TTC549 (cell line): Measurements from ENCODE around the gene WNT7B.

Source experiments
- FAIRE-seq: peaks from 2 replicates; lab custom pipeline; 2012; peaks lifted over from hg19 to GRCh38; lab: Jason Lieb, UNC

WNT7B gene

GRCh38 chr22:45887202-45888131 is 89.5 kb downstream of the WNT7B start:
- no peak for FAIRE-seq

GRCh38 chr22:45886540-45886939 is 90.4 kb downstream of the WNT7B start:
- no peak for FAIRE-seq

- FAIRE-seq = no peak
Observed at GRCh38 chr22:45885941-45886395, 91.0 kb downstream of the WNT7B start.

- no peak for FAIRE-seq
Observed at GRCh38 chr22:45885171-45885840, 91.7 kb downstream of the WNT7B start.

GRCh38 chr22:45884201-45885062 is 92.5 kb downstream of the WNT7B start:
- no peak for FAIRE-seq

- FAIRE-seq = no peak
Observed at GRCh38 chr22:45883811-45884170, 93.2 kb downstream of the WNT7B start.

- no peak for FAIRE-seq
Observed at GRCh38 chr22:45882881-45883810, 93.8 kb downstream of the WNT7B start.

GRCh38 chr22:45881524-45881875 is 95.5 kb downstream of the WNT7B start:
- FAIRE-seq = no peak

- no peak for FAIRE-seq
Observed at GRCh38 chr22:45880716-45881523, 96.0 kb downstream of the WNT7B start.

GRCh38 chr22:45880091-45880715 is 96.8 kb downstream of the WNT7B start:
- no peak for FAIRE-seq

- FAIRE-seq = no peak
Observed at GRCh38 chr22:45879552-45879949, 97.4 kb downstream of the WNT7B start.

- no peak for FAIRE-seq
Observed at GRCh38 chr22:45878901-45879551, 97.9 kb downstream of the WNT7B start.

- FAIRE-seq = no peak
Observed at GRCh38 chr22:45878051-45878781, 98.7 kb downstream of the WNT7B start.

GRCh38 chr22:45877651-45878050 is 99.3 kb downstream of the WNT7B start:
- no peak for FAIRE-seq

- FAIRE-seq = no peak
Observed at GRCh38 chr22:45877036-45877380, 100.0 kb downstream of the WNT7B start.

GRCh38 chr22:45876136-45877035 is 100.6 kb downstream of the WNT7B start:
- no peak for FAIRE-seq

GRCh38 chr22:45872659-45873263 is 104.2 kb downstream of the WNT7B start:
- no peak for FAIRE-seq

GRCh38 chr22:45871721-45872120 is 105.2 kb downstream of the WNT7B start:
- no peak for FAIRE-seq
